ENCODE data around the gene HSPA12A.

DNA sequence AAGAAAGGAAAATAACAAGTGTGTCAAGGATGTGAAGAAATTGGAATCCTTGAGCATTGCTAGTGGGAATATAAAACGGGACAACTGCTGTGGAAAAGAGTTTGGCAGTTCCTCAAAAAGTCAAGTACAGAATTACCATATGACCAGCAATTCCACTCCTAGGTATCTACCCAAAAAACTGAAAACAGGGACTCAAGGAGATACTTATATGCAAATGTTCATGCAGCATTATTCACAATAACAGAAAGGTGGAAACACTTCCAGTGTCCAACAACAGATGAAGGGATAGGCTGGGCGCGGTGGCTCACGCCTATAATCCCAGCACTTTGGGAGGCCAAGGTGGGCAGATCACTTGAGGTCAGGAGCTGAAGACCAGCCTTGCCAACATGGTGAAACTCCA, 33.5 kb downstream of the HSPA12A start:
- TF ChIP-seq CTCF (IDR thresholded peaks at IDR 0.05) (no peak), POLR2A (IDR thresholded peaks at IDR 0.05) (no peak), POLR2AphosphoS5 (IDR thresholded peaks at IDR 0.05) (no peak)

Measured in prostate gland (tissue), 2 donors.